ENCODE measurements around the gene KCNH8.

Gene KCNH8

GRCh38 chr3:19159966-19160635 is 11.8 kb downstream of the KCNH8 start:
- TF ChIP-seq FOXM1 (IDR thresholded peaks at IDR 0.05; ENCODE audit: borderline replicate concordance) (no peak), SP1 (IDR thresholded peaks at IDR 0.05) (no peak)
- DNase-seq (ENCODE audit: extremely low spot score) = no peak
- ChIA-PET POLR2A (no interaction called here), CTCF (no interaction called here)

GRCh38 chr3:19165654-19166053 is 17.3 kb downstream of the KCNH8 start:
- POLR2A ChIA-PET = no interaction called here
- CTCF ChIA-PET = no interaction called here
- DNase-seq (ENCODE audit: extremely low spot score) = no peak
- no peak for TF ChIP-seq SUZ12 (IDR thresholded peaks at IDR 0.05)
- no peak for TF ChIP-seq BHLHE40 (IDR thresholded peaks at IDR 0.05; ENCODE audit: borderline replicate concordance)
- TF ChIP-seq ARNT (IDR thresholded peaks at IDR 0.05) = no peak
- TF ChIP-seq FOXA1 (IDR thresholded peaks at IDR 0.05) = no peak
- no peak for TF ChIP-seq ELF4 (IDR thresholded peaks at IDR 0.05)
- no peak for TF ChIP-seq ZNF384 (IDR thresholded peaks at IDR 0.05)
- no peak for TF ChIP-seq LEF1 (IDR thresholded peaks at IDR 0.05; ENCODE audit: borderline replicate concordance)
- no peak for TF ChIP-seq CTBP1 (IDR thresholded peaks at IDR 0.05; ENCODE audit: borderline replicate concordance)
- no peak for TF ChIP-seq HDGF (IDR thresholded peaks at IDR 0.05; ENCODE audit: borderline replicate concordance)
- no peak for TF ChIP-seq NFRKB (IDR thresholded peaks at IDR 0.05)

- no peak for DNase-seq (ENCODE audit: extremely low spot score)
- ChIA-PET POLR2A (no interaction called here), CTCF (interaction anchor here (0.6 kb wide), 1 partner anchor 12 kb away, joined by 5 read pairs; no protein-coding TSS in a partner anchor)
- TF ChIP-seq TARDBP (IDR thresholded peaks at IDR 0.05) = no peak
Observed at GRCh38 chr3:19171794-19172193, 23.5 kb downstream of the KCNH8 start.

GRCh38 chr3:19173945-19174344 is 25.6 kb downstream of the KCNH8 start:
- ChIA-PET POLR2A (no interaction called here), CTCF (no interaction called here)
- DNase-seq (ENCODE audit: extremely low spot score) = no peak
- no peak for TF ChIP-seq ZNF384 (IDR thresholded peaks at IDR 0.05)
- no peak for TF ChIP-seq ARNT (IDR thresholded peaks at IDR 0.05)
- no peak for TF ChIP-seq SUZ12 (IDR thresholded peaks at IDR 0.05)
- TF ChIP-seq CTBP1 (IDR thresholded peaks at IDR 0.05; ENCODE audit: borderline replicate concordance) = no peak
- no peak for TF ChIP-seq L3MBTL2 (conservative IDR thresholded peaks at IDR 0.05)
- TF ChIP-seq TARDBP (IDR thresholded peaks at IDR 0.05) = no peak
- TF ChIP-seq PKNOX1 (IDR thresholded peaks at IDR 0.05) = no peak

- DNase-seq (ENCODE audit: extremely low spot score) = no peak
- TF ChIP-seq HDGF (IDR thresholded peaks at IDR 0.05; ENCODE audit: borderline replicate concordance) (no peak), FOXM1 (IDR thresholded peaks at IDR 0.05; ENCODE audit: borderline replicate concordance) (no peak), BHLHE40 (IDR thresholded peaks at IDR 0.05; ENCODE audit: borderline replicate concordance) (no peak), FOXA1 (IDR thresholded peaks at IDR 0.05) (no peak), TARDBP (IDR thresholded peaks at IDR 0.05) (no peak), LEF1 (IDR thresholded peaks at IDR 0.05; ENCODE audit: borderline replicate concordance) (no peak), PKNOX1 (IDR thresholded peaks at IDR 0.05) (no peak), ZNF384 (IDR thresholded peaks at IDR 0.05) (no peak), SUZ12 (IDR thresholded peaks at IDR 0.05) (no peak), CTBP1 (IDR thresholded peaks at IDR 0.05; ENCODE audit: borderline replicate concordance) (no peak), ARNT (IDR thresholded peaks at IDR 0.05) (no peak), L3MBTL2 (conservative IDR thresholded peaks at IDR 0.05) (no peak), ELF4 (IDR thresholded peaks at IDR 0.05) (no peak), FOXK2 (IDR thresholded peaks at IDR 0.05) (no peak), SP1 (IDR thresholded peaks at IDR 0.05) (no peak)
- CTCF ChIA-PET = interaction anchor here (0.6 kb wide), 1 partner anchor 11 kb away, joined by 5 read pairs; no protein-coding TSS in a partner anchor
- POLR2A ChIA-PET = no interaction called here
Observed at GRCh38 chr3:19183584-19183983, 35.3 kb downstream of the KCNH8 start.

- POLR2A ChIA-PET = no interaction called here
- DNase-seq (ENCODE audit: extremely low spot score) = no peak
- TF ChIP-seq FOXA1 (IDR thresholded peaks at IDR 0.05) (no peak), CTBP1 (IDR thresholded peaks at IDR 0.05; ENCODE audit: borderline replicate concordance) (no peak), SUZ12 (IDR thresholded peaks at IDR 0.05) (no peak), TARDBP (IDR thresholded peaks at IDR 0.05) (no peak), ARNT (IDR thresholded peaks at IDR 0.05) (no peak), L3MBTL2 (conservative IDR thresholded peaks at IDR 0.05) (no peak), BHLHE40 (IDR thresholded peaks at IDR 0.05; ENCODE audit: borderline replicate concordance) (no peak), LEF1 (IDR thresholded peaks at IDR 0.05; ENCODE audit: borderline replicate concordance) (no peak), ZNF384 (IDR thresholded peaks at IDR 0.05) (no peak), SP1 (IDR thresholded peaks at IDR 0.05) (no peak), NFRKB (IDR thresholded peaks at IDR 0.05) (no peak), PKNOX1 (IDR thresholded peaks at IDR 0.05) (no peak), FOXM1 (IDR thresholded peaks at IDR 0.05; ENCODE audit: borderline replicate concordance) (no peak), FOXK2 (IDR thresholded peaks at IDR 0.05) (no peak), ELF4 (IDR thresholded peaks at IDR 0.05) (no peak), HDGF (IDR thresholded peaks at IDR 0.05; ENCODE audit: borderline replicate concordance) (no peak)
- CTCF ChIA-PET = no interaction called here
Observed at GRCh38 chr3:19190126-19190525, 41.8 kb downstream of the KCNH8 start.

- POLR2A ChIA-PET = no interaction called here
- DNase-seq (ENCODE audit: extremely low spot score) = no peak
- TF ChIP-seq ARNT (IDR thresholded peaks at IDR 0.05) (no peak), FOXM1 (IDR thresholded peaks at IDR 0.05; ENCODE audit: borderline replicate concordance) (no peak), L3MBTL2 (conservative IDR thresholded peaks at IDR 0.05) (no peak), FOXA1 (IDR thresholded peaks at IDR 0.05) (no peak)
- CTCF ChIA-PET = no interaction called here
Observed at GRCh38 chr3:19190602-19191001, 42.3 kb downstream of the KCNH8 start.
